HG02763 (cell line): ENCODE data around the gene GRID1.

Experiments
- ATAC-seq: cut with Tn5 transposase; IDR thresholded peaks from one replicate; pipeline ENCODE4 v1.9.1; 2021; ENCODE audit warnings: mild to moderate bottlenecking, moderate library complexity; ENCODE audit not compliant: unreplicated experiment

Gene GRID1

GRCh38 chr10:86199041-86199440, 167.6 kb downstream of the GRID1 start:
- no peak for ATAC-seq

- no peak for ATAC-seq
Observed at GRCh38 chr10:86198271-86198670, 168.3 kb downstream of the GRID1 start.

- ATAC-seq, result no peak
Observed at GRCh38 chr10:86197166-86197790, 169.3 kb downstream of the GRID1 start.

- no peak for ATAC-seq
Observed at GRCh38 chr10:86195521-86196157, 171.0 kb downstream of the GRID1 start.

GRCh38 chr10:86194684-86195083, 171.9 kb downstream of the GRID1 start:
- ATAC-seq, result no peak

- no peak for ATAC-seq
Observed at GRCh38 chr10:86193841-86194240, 172.8 kb downstream of the GRID1 start.

- no peak for ATAC-seq
Observed at GRCh38 chr10:86192691-86193090, 173.9 kb downstream of the GRID1 start.

- ATAC-seq, result no peak
Observed at GRCh38 chr10:86192147-86192546, 174.4 kb downstream of the GRID1 start.

GRCh38 chr10:86191686-86192085, 174.9 kb downstream of the GRID1 start:
- no peak for ATAC-seq

GRCh38 chr10:86191166-86191565, 175.4 kb downstream of the GRID1 start:
- ATAC-seq, result no peak

- no peak for ATAC-seq
Observed at GRCh38 chr10:86190291-86190690, 176.3 kb downstream of the GRID1 start.

GRCh38 chr10:86189891-86190290, 176.7 kb downstream of the GRID1 start:
- no peak for ATAC-seq

- ATAC-seq, result no peak
Observed at GRCh38 chr10:86188796-86189558, 177.6 kb downstream of the GRID1 start.

GRCh38 chr10:86188326-86188725, 178.3 kb downstream of the GRID1 start:
- ATAC-seq, result no peak

GRCh38 chr10:86187499-86188239, 178.9 kb downstream of the GRID1 start:
- ATAC-seq, result no peak

GRCh38 chr10:86186633-86187032, 180.0 kb downstream of the GRID1 start:
- ATAC-seq, result no peak

GRCh38 chr10:86182595-86182994, 184.0 kb downstream of the GRID1 start:
- no peak for ATAC-seq

- ATAC-seq, result no peak
Observed at GRCh38 chr10:86182150-86182549, 184.4 kb downstream of the GRID1 start.

GRCh38 chr10:86180861-86181260, 185.7 kb downstream of the GRID1 start:
- no peak for ATAC-seq

GRCh38 chr10:86179961-86180360, 186.6 kb downstream of the GRID1 start:
- ATAC-seq, result no peak

- ATAC-seq, result no peak
Observed at GRCh38 chr10:86179153-86179524, 187.5 kb downstream of the GRID1 start.
